H1 (cell line): Measurements from ENCODE around the gene KCP. TPM values are rescaled to one million over a fixed set of nuclear protein-coding genes. Genes with fewer than 3 reads are reported as not detected.

Experiments
- CREB1 ChIP-seq: IDR thresholded peaks from 2 replicates; pipeline ENCODE4 v1.6.1; 2012; ENCODE audit warnings: inconsistent platforms
- CTCF ChIP-seq, 3 experiments: IDR thresholded peaks; 1 replicate in 2 of 3; 2 replicates in 1 of 3; pipeline versions ENCODE4 v1.5.1 to v1.6.1; 2011; ENCODE audit warnings: low read length in 3 of 3, mild to moderate bottlenecking in 3 of 3, inconsistent platforms in 2 of 3, low read depth in 1 of 3, moderate library complexity in 1 of 3; ENCODE audit not compliant: insufficient read depth in 1 of 3; ENCODE audit errors: control extremely low read depth in 1 of 3
- MAFK ChIP-seq: IDR thresholded peaks from 2 replicates; pipeline ENCODE4 v1.6.1; 2012; ENCODE audit warnings: low read depth, mild to moderate bottlenecking, improper control_type of control experiment, low read length
- MAX ChIP-seq: IDR thresholded peaks from 2 replicates; pipeline ENCODE4 v1.6.1; 2012; ENCODE audit warnings: inconsistent platforms
- polyA plus RNA-seq, 7 experiments: library from polyadenylated mRNA; depleted of rRNA in 3 of 7; stranded (reverse) in 5 of 7; unstranded in 2 of 7; fragments of >200 nt in 5 of 7; fragments of 200-250 nt in 2 of 7; gene quantifications; 1 replicate in 5 of 7; 2 replicates in 1 of 7; 4 replicates in 1 of 7; pipeline versions ENCODE4 v1.2.1 to v1.2.3, GENCODE V29; 2011 to 2013; ENCODE audit warnings: missing spikeins in 2 of 7, mixed read lengths in 2 of 7
- total RNA-seq: library from RNA; stranded (reverse); fragmentation: NEBNext Ultra II Directional; extraction: Animal tissue kit (Norgen Biotek cat#: 25700); gene quantifications from 2 replicates; pipeline ENCODE4 v1.2.1, GENCODE V29; 2021

KCP gene
- total and polyA plus RNA-seq, 2 of the 8 experiments (the other 6 are each of a cell fraction or from before 2014, with no cell fraction given): 1.3 to 2.0 TPM

GRCh38 chr7:128860158-128861073 lies 50.1 kb downstream of the KCP start (continued):
- peak in 2 of 3 experiments; percentile 46 to 49; a peak in 3 of 4 replicates for TF ChIP-seq CTCF (IDR thresholded peaks at IDR 0.05; ENCODE audit: control extremely low read depth in 1 of 3, insufficient read depth in 1 of 3, low read depth in 1 of 3, low read length in 3 of 3)
- TF ChIP-seq MAFK: no peak
- no peak for TF ChIP-seq CREB1
- no peak for TF ChIP-seq MAX
